HCT116 (cell line): ENCODE results near the gene PACRG. TPM values are rescaled to one million over a fixed set of nuclear protein-coding genes. Genes with fewer than 3 reads are reported as not detected.

Experiments
- ATAC-seq: fragments of 200-7000 bp; cut with Tn5 transposase; 2 replicates; pipeline ENCODE4 v1.9.1; 2020; ENCODE audit warnings: mild to moderate bottlenecking, moderate library complexity
- BruUV-seq: library from RNA; stranded (reverse); fragments of 400-500 nt; replicated peaks from 2 replicates; lab custom pipeline; 2021; lab: Mats Ljungman, UMichigan
- CTCF ChIA-PET: fragments of 300-600 bp; sonication (Branson Sonifier 250); formaldehyde crosslinking; loops from one replicate; lab custom pipeline; 2021; ENCODE audit warnings: antibody characterized with exemption; lab: Charles Lee
- POLR2A ChIA-PET: fragments of 300-600, 350-600 bp; sonication (Branson Sonifier 250); formaldehyde crosslinking; loops from one replicate; lab custom pipeline; 2021; ENCODE audit warnings: antibody characterized with exemption; lab: Charles Lee
- RAD21 ChIA-PET, 2 experiments: fragments of 300-600 bp; sonication (Branson Sonifier 250); formaldehyde crosslinking; loops; one replicate each; lab custom pipeline; 2023; ENCODE audit warnings: low total read pairs in 2 of 2; ENCODE audit not compliant: uncharacterized antibody in 2 of 2, unreplicated experiment in 2 of 2, low non-redundant PET in 1 of 2; lab: Charles Lee
- DNase-seq: peaks from one replicate; pipeline ENCODE4 v3.0.0-alpha.2; 2010; ENCODE audit warnings: low read depth, low spot score
- H2AFZ ChIP-seq: fragments of 200-600 bp; shearing (Covaris generic), sonication (generic); 2 replicates; pipeline ENCODE4 v1.6.1; 2017; ENCODE audit warnings: low read depth, mixed run types, mixed read lengths, antibody characterized with exemption, low read length; ENCODE audit not compliant: poor library complexity, severe bottlenecking
- H3K27ac ChIP-seq: 2 replicates; pipeline ENCODE4 v1.5.1; 2012; ENCODE audit warnings: low read depth, low read length
- H3K27me3 ChIP-seq: fragments of 200-600 bp; sonication (generic); 2 replicates; pipeline ENCODE4 v1.6.1; 2016; ENCODE audit warnings: mixed run types, low read length, mixed read lengths; ENCODE audit not compliant: insufficient read depth
- H3K36me3 ChIP-seq, 2 experiments: fragments of 200-500 bp in 1 of 2; fragments of 200-600 bp in 1 of 2; sonication (Bioruptor generic) in 1 of 2; sonication (generic) in 1 of 2; 2 replicates each; pipeline versions ENCODE4 v1.5.1 to v1.6.1; 2014 to 2016; ENCODE audit warnings: low read length in 2 of 2, inconsistent platforms in 1 of 2, mixed read lengths in 1 of 2, mixed run types in 1 of 2; ENCODE audit not compliant: insufficient read depth in 2 of 2, control insufficient read depth in 1 of 2
- H3K4me1 ChIP-seq, 2 experiments: fragments of 200-600 bp in 1 of 2; sonication (generic) in 1 of 2; 2 replicates each; pipeline versions ENCODE4 v1.5.1 to v1.6.1; 2012 to 2017; ENCODE audit warnings: low read length in 2 of 2, inconsistent platforms in 1 of 2, mild to moderate bottlenecking in 1 of 2, mixed read lengths in 1 of 2, mixed run types in 1 of 2, moderate library complexity in 1 of 2; ENCODE audit not compliant: insufficient read depth in 2 of 2, control insufficient read depth in 1 of 2
- H3K4me2 ChIP-seq: fragments of 200-600 bp; sonication (generic); 2 replicates; pipeline ENCODE4 v1.6.1; 2017; ENCODE audit warnings: mixed run types, low read length, mixed read lengths
- H3K4me3 ChIP-seq, 2 experiments: fragments of 200-600 bp in 1 of 2; sonication (generic) in 1 of 2; replicated peaks in 1 of 2; 2 replicates each; pipeline ENCODE4 v1.5.1; 2011 to 2016; ENCODE audit warnings: low read length in 2 of 2, control low read depth in 1 of 2, low read depth in 1 of 2, mild to moderate bottlenecking in 1 of 2, mixed read lengths in 1 of 2, mixed run types in 1 of 2
- H3K79me2 ChIP-seq: fragments of 200-600 bp; sonication (generic); 2 replicates; pipeline ENCODE4 v1.6.1; 2017; ENCODE audit warnings: mild to moderate bottlenecking, mixed run types, low read length, moderate library complexity, mixed read lengths; ENCODE audit not compliant: insufficient read depth
- H3K9ac ChIP-seq: fragments of 200-600 bp; sonication (generic); 2 replicates; pipeline ENCODE4 v1.6.1; 2016; ENCODE audit warnings: low read length, mixed read lengths
- H3K9me2 ChIP-seq: fragments of 200-600 bp; sonication (generic), shearing (Covaris generic); 2 replicates; pipeline ENCODE4 v1.6.1; 2017; ENCODE audit warnings: mixed run types, mild to moderate bottlenecking, moderate library complexity; ENCODE audit not compliant: insufficient read depth
- H3K9me3 ChIP-seq, 2 experiments: fragments of 200-500 bp in 1 of 2; fragments of 200-600 bp in 1 of 2; sonication (Bioruptor generic) in 1 of 2; sonication (generic) in 1 of 2; 2 replicates each; pipeline ENCODE4 v1.6.1; 2014 to 2017; ENCODE audit warnings: low read length in 2 of 2, mixed read lengths in 2 of 2, inconsistent platforms in 1 of 2, low read depth in 1 of 2, mild to moderate bottlenecking in 1 of 2, mixed run types in 1 of 2, moderate library complexity in 1 of 2; ENCODE audit not compliant: control insufficient read depth in 1 of 2, insufficient read depth in 1 of 2
- H4K20me1 ChIP-seq: fragments of 200-600 bp; sonication (generic), shearing (Covaris generic); 2 replicates; pipeline ENCODE4 v1.6.1; 2017; ENCODE audit warnings: mixed run types, mild to moderate bottlenecking, moderate library complexity; ENCODE audit not compliant: insufficient read depth
- CEBPB ChIP-seq: IDR thresholded peaks from 2 replicates; pipeline ENCODE4 v1.6.1; 2012; ENCODE audit warnings: low read depth
- ELF1 ChIP-seq: IDR thresholded peaks from 2 replicates; pipeline ENCODE4 v1.6.1; 2012; ENCODE audit warnings: low read depth, borderline replicate concordance
- EZH2 ChIP-seq: fragments of 200-600 bp; sonication (generic); IDR thresholded peaks from 2 replicates; pipeline ENCODE4 v1.6.1; 2017; ENCODE audit warnings: antibody characterized with exemption, mixed run types
- FOSL1 ChIP-seq: IDR thresholded peaks from 2 replicates; pipeline ENCODE4 v1.6.1; 2012; ENCODE audit warnings: low read depth
- POLR2A ChIP-seq: IDR thresholded peaks from 2 replicates; pipeline ENCODE4 v1.7.0; 2011; ENCODE audit warnings: borderline replicate concordance; ENCODE audit not compliant: insufficient read depth, insufficient read length; ENCODE audit errors: extremely low read depth
- POLR2AphosphoS5 ChIP-seq: IDR thresholded peaks from 2 replicates; pipeline ENCODE4 v1.6.1; 2011; ENCODE audit warnings: mild to moderate bottlenecking, low read depth, low read length, moderate library complexity
- RAD21 ChIP-seq: IDR thresholded peaks from 2 replicates; pipeline ENCODE4 v1.6.1; 2012; ENCODE audit warnings: low read depth, mild to moderate bottlenecking
- SIN3A ChIP-seq: IDR thresholded peaks from 2 replicates; pipeline ENCODE4 v1.6.1; 2012; ENCODE audit warnings: low read depth
- SP1 ChIP-seq: IDR thresholded peaks from 2 replicates; pipeline ENCODE4 v1.6.1; 2012; ENCODE audit warnings: low read depth
- SRF ChIP-seq: IDR thresholded peaks from 2 replicates; pipeline ENCODE4 v1.6.1; 2012; ENCODE audit warnings: low read depth
- TCF7L2 ChIP-seq: IDR thresholded peaks from 2 replicates; pipeline ENCODE4 v1.7.0; 2011; ENCODE audit warnings: borderline replicate concordance, inconsistent platforms; ENCODE audit not compliant: insufficient read depth, insufficient read length; ENCODE audit errors: extremely low read depth
- YY1 ChIP-seq: IDR thresholded peaks from 2 replicates; pipeline ENCODE4 v1.6.1; 2011; ENCODE audit warnings: low read length, low read depth, moderate library complexity, mild to moderate bottlenecking; ENCODE audit not compliant: insufficient replicate concordance; ENCODE audit errors: extremely low read depth
- ZFX ChIP-seq: fragments of 450-650 bp; IDR thresholded peaks from 2 replicates; pipeline ENCODE4 v1.6.1; 2017
- ZNF274 ChIP-seq: fragments of 200-500 bp; sonication (Bioruptor generic); IDR thresholded peaks from 2 replicates; pipeline ENCODE4 v1.6.1; 2014; ENCODE audit warnings: mild to moderate bottlenecking, low read depth, low read length, inconsistent platforms
- intact Hi-C: fragments of 100-400 bp; cut with micrococcal nuclease; formaldehyde crosslinking; loops from 2 replicates; pipeline ENCODE4 v1.10.0; 2022
- total RNA-seq: library from RNA; stranded (reverse); gene quantifications from one replicate; pipeline ENCODE4 v1.2.1, GENCODE V29; 2021; ENCODE audit not compliant: unreplicated experiment
- TF ChIP-seq, protein P1 (sequence below): IDR thresholded peaks from 2 replicates; pipeline ENCODE4 v1.6.1; 2012; ENCODE audit warnings: low read depth
- TF ChIP-seq, protein P2 (sequence below), 3 experiments: fragments of 200-600 bp in 1 of 3; sonication (generic) in 1 of 3; IDR thresholded peaks in 2 of 3; conservative IDR thresholded peaks in 1 of 3; 2 replicates each; pipeline ENCODE4 v1.5.1; 2012 to 2017; ENCODE audit warnings: low read depth in 2 of 3, low read length in 2 of 3, antibody characterized with exemption in 1 of 3, borderline replicate concordance in 1 of 3, control low read depth in 1 of 3, mild to moderate bottlenecking in 1 of 3, mixed read lengths in 1 of 3, mixed run types in 1 of 3, moderate library complexity in 1 of 3; ENCODE audit not compliant: insufficient read depth in 1 of 3
- TF ChIP-seq, protein P3 (sequence below): IDR thresholded peaks from 2 replicates; pipeline ENCODE4 v1.6.1; 2011; ENCODE audit warnings: mild to moderate bottlenecking, low read length, moderate library complexity; ENCODE audit not compliant: insufficient replicate concordance; ENCODE audit errors: extremely low read depth
- TF ChIP-seq, protein P4 (sequence below): IDR thresholded peaks from 2 replicates; pipeline ENCODE4 v1.6.1; 2012
- TF ChIP-seq, protein P5 (sequence below): IDR thresholded peaks from 2 replicates; pipeline ENCODE4 v1.6.1; 2012

The PACRG gene
- total RNA-seq, 1 experiment from 2014 or later: 0.71 TPM

DNA sequence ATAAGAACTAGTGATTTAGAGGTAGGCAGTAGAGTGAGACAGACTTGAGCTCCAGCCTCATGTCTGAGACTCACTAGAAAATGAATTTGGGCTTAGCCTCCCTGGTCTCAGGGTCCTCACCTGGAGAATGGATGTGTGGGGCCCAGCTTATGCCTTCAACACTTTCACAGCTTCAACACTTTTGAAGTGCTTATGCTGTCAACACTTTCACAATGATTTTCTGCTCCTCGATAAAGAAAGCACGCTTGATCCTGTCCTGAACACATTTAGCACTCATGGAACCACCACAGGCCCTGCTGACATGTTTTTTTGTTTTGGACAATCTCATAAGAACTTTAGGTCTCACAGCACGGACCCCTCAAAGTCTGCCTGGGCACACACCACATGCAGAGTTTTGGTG is 229.3 kb downstream of the PACRG start:
- CTCF ChIA-PET: no interaction called here
- no peak overlapping the region for H3K27ac ChIP-seq
- no peaks in the 10 kb centered on the region for H3K9me3 ChIP-seq
- no peak overlapping the region for H2AFZ ChIP-seq
- no peak for DNase-seq
- H4K20me1 ChIP-seq: no peaks in the 10 kb centered on the region; the same call in 1 of the 2 replicates
- no peak for TF ChIP-seq SRF
- TF ChIP-seq SP1: no peak
- no peak for TF ChIP-seq TCF7L2
- TF ChIP-seq FOSL1: no peak
- TF ChIP-seq, protein P1, sequence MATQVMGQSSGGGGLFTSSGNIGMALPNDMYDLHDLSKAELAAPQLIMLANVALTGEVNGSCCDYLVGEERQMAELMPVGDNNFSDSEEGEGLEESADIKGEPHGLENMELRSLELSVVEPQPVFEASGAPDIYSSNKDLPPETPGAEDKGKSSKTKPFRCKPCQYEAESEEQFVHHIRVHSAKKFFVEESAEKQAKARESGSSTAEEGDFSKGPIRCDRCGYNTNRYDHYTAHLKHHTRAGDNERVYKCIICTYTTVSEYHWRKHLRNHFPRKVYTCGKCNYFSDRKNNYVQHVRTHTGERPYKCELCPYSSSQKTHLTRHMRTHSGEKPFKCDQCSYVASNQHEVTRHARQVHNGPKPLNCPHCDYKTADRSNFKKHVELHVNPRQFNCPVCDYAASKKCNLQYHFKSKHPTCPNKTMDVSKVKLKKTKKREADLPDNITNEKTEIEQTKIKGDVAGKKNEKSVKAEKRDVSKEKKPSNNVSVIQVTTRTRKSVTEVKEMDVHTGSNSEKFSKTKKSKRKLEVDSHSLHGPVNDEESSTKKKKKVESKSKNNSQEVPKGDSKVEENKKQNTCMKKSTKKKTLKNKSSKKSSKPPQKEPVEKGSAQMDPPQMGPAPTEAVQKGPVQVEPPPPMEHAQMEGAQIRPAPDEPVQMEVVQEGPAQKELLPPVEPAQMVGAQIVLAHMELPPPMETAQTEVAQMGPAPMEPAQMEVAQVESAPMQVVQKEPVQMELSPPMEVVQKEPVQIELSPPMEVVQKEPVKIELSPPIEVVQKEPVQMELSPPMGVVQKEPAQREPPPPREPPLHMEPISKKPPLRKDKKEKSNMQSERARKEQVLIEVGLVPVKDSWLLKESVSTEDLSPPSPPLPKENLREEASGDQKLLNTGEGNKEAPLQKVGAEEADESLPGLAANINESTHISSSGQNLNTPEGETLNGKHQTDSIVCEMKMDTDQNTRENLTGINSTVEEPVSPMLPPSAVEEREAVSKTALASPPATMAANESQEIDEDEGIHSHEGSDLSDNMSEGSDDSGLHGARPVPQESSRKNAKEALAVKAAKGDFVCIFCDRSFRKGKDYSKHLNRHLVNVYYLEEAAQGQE: no peak
- no peak for TF ChIP-seq RAD21
- no peak for TF ChIP-seq ELF1
- no peak for TF ChIP-seq ZFX
- no peak for TF ChIP-seq EZH2
- TF ChIP-seq, protein P2, sequence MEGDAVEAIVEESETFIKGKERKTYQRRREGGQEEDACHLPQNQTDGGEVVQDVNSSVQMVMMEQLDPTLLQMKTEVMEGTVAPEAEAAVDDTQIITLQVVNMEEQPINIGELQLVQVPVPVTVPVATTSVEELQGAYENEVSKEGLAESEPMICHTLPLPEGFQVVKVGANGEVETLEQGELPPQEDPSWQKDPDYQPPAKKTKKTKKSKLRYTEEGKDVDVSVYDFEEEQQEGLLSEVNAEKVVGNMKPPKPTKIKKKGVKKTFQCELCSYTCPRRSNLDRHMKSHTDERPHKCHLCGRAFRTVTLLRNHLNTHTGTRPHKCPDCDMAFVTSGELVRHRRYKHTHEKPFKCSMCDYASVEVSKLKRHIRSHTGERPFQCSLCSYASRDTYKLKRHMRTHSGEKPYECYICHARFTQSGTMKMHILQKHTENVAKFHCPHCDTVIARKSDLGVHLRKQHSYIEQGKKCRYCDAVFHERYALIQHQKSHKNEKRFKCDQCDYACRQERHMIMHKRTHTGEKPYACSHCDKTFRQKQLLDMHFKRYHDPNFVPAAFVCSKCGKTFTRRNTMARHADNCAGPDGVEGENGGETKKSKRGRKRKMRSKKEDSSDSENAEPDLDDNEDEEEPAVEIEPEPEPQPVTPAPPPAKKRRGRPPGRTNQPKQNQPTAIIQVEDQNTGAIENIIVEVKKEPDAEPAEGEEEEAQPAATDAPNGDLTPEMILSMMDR (IDR thresholded peaks at IDR 0.05 in 2 of 3, conservative IDR thresholded peaks at IDR 0.05 in 1 of 3; ENCODE audit: borderline replicate concordance in 1 of 3, insufficient read depth in 1 of 3, low read depth in 2 of 3, low read length in 2 of 3): no peak
- TF ChIP-seq POLR2AphosphoS5: no peak
- TF ChIP-seq, protein P3, sequence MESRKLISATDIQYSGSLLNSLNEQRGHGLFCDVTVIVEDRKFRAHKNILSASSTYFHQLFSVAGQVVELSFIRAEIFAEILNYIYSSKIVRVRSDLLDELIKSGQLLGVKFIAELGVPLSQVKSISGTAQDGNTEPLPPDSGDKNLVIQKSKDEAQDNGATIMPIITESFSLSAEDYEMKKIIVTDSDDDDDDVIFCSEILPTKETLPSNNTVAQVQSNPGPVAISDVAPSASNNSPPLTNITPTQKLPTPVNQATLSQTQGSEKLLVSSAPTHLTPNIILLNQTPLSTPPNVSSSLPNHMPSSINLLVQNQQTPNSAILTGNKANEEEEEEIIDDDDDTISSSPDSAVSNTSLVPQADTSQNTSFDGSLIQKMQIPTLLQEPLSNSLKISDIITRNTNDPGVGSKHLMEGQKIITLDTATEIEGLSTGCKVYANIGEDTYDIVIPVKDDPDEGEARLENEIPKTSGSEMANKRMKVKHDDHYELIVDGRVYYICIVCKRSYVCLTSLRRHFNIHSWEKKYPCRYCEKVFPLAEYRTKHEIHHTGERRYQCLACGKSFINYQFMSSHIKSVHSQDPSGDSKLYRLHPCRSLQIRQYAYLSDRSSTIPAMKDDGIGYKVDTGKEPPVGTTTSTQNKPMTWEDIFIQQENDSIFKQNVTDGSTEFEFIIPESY: no peak
- no peak for TF ChIP-seq ZNF274
- TF ChIP-seq, protein P4, sequence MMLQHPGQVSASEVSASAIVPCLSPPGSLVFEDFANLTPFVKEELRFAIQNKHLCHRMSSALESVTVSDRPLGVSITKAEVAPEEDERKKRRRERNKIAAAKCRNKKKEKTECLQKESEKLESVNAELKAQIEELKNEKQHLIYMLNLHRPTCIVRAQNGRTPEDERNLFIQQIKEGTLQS: no peak
- TF ChIP-seq CEBPB: no peak
- TF ChIP-seq YY1: no peak
- no peak for TF ChIP-seq POLR2A
- no peak for TF ChIP-seq SIN3A
- TF ChIP-seq, protein P5, sequence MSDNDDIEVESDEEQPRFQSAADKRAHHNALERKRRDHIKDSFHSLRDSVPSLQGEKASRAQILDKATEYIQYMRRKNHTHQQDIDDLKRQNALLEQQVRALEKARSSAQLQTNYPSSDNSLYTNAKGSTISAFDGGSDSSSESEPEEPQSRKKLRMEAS: no peak
- TF ChIP-seq, all 23 proteins: peak for 0
- no peak for ATAC-seq
- Histone ChIP-seq H3K4me2 (no peak overlapping the region), H3K9me2 (no peaks in the 10 kb centered on the region), H3K36me3 (no peaks in the 10 kb centered on the region), H3K4me3 (no peak overlapping the region), H3K4me1 (no peaks in the 10 kb centered on the region), H3K27me3 (no peaks in the 10 kb centered on the region), H3K79me2 (no peaks in the 10 kb centered on the region), H3K9ac (no peak overlapping the region)
- intact Hi-C loops: no loop called here
- POLR2A ChIA-PET: no interaction called here
- RAD21 ChIA-PET: no interaction called here
- no TSS peak for BruUV-seq
